ENCODE measurements around the gene JAM2.

The JAM2 gene

GRCh38 chr21:25722631-25723030, 83.6 kb downstream of the JAM2 start:
- no peak for DNase-seq

GRCh38 chr21:25732091-25732760, 93.2 kb downstream of the JAM2 start:
- no peak for DNase-seq

- peak in 1 of 2 experiments; percentile 41 for DNase-seq
These were observed 95.0 kb downstream of the JAM2 start for GRCh38 chr21:25733859-25734653.

GRCh38 chr21:25734654-25734903, 95.5 kb downstream of the JAM2 start:
- DNase-seq: no peak

- DNase-seq: peak; percentile 99
These were observed 96.0 kb downstream of the JAM2 start, which contains the start of the genes ATP5PF and GABPA for GRCh38 chr21:25734904-25735645. ATP5PF (minus strand) TSS chr21:25734904; CDS start chr21:25729794, 5,110 bp downstream. GABPA (plus strand) TSS chr21:25734972; CDS start chr21:25741599, 6,627 bp downstream.

GRCh38 chr21:25735646-25736597, 96.9 kb downstream of the JAM2 start:
- DNase-seq: peak; percentile 89 to 93

GRCh38 chr21:25737421-25737820, 98.4 kb downstream of the JAM2 start:
- DNase-seq: no peak

GRCh38 chr21:25742900-25743299, 103.8 kb downstream of the JAM2 start:
- peak in 1 of 2 experiments; percentile 22 for DNase-seq

- DNase-seq: no peak
These were observed 105.8 kb downstream of the JAM2 start for GRCh38 chr21:25744854-25745253.

GRCh38 chr21:25750085-25750484, 111.0 kb downstream of the JAM2 start:
- no peak for DNase-seq

- no peak for DNase-seq
These were observed 113.4 kb downstream of the JAM2 start for GRCh38 chr21:25752416-25752815.

GRCh38 chr21:25756190-25756932, 117.3 kb downstream of the JAM2 start:
- DNase-seq: no peak

GRCh38 chr21:25757531-25757930, 118.5 kb downstream of the JAM2 start:
- no peak for DNase-seq

- DNase-seq: no peak
These were observed 120.5 kb downstream of the JAM2 start for GRCh38 chr21:25759573-25759972.

- no peak for DNase-seq
These were observed 121.0 kb downstream of the JAM2 start for GRCh38 chr21:25760061-25760460.

- no peak for DNase-seq
These were observed 121.6 kb downstream of the JAM2 start for GRCh38 chr21:25760677-25761076.

GRCh38 chr21:25764065-25764464, 125.0 kb downstream of the JAM2 start:
- no peak for DNase-seq

All from NCI-H524 (cell line).